HEK293 (cell line): ENCODE results near the gene EFCAB6.

Source experiments
- CTCF ChIA-PET: fragments of 350-600 bp; formaldehyde crosslinking; extraction: SDS; loops from one replicate; lab custom pipeline; 2021; ENCODE audit warnings: antibody characterized with exemption; lab: Yijun Ruan, JAX
- POLR2A ChIA-PET: fragments of 300-600 bp; formaldehyde crosslinking; extraction: SDS; loops from one replicate; lab custom pipeline; 2020; ENCODE audit warnings: antibody characterized with exemption, inconsistent platforms; lab: Yijun Ruan, JAX
- H3K27ac ChIP-seq: fragments of 200-500 bp; sonication (Bioruptor generic); 2 replicates; pipeline ENCODE4 v1.5.1; 2014; ENCODE audit warnings: low read depth, low read length, control low read depth, inconsistent platforms; ENCODE audit errors: extremely low read depth
- H3K36me3 ChIP-seq, 2 experiments: fragments of 200-500 bp in 1 of 2; sonication (Bioruptor generic) in 1 of 2; 1 replicate in 1 of 2; 2 replicates in 1 of 2; pipeline ENCODE4 v1.5.1; 2014 to 2017; ENCODE audit warnings: inconsistent platforms in 2 of 2, low read length in 2 of 2; ENCODE audit not compliant: control insufficient read depth in 2 of 2, insufficient read depth in 1 of 2
- H3K4me1 ChIP-seq: fragments of 200-500 bp; sonication (Bioruptor generic); 2 replicates; pipeline ENCODE4 v1.5.1; 2014; ENCODE audit warnings: mild to moderate bottlenecking, low read length, inconsistent platforms; ENCODE audit not compliant: control insufficient read depth, insufficient read depth
- H3K4me3 ChIP-seq: 2 replicates; pipeline ENCODE4 v1.5.1; 2011; ENCODE audit warnings: low read depth, mild to moderate bottlenecking, control low read depth, low read length, moderate library complexity
- H3K9me3 ChIP-seq: fragments of 200-500 bp; sonication (Bioruptor generic); 2 replicates; pipeline ENCODE4 v1.5.1; 2014; ENCODE audit warnings: low read depth, low read length, inconsistent platforms; ENCODE audit not compliant: control insufficient read depth, insufficient read depth
- CTCF ChIP-seq: fragments of 450-650 bp; formaldehyde crosslinking; IDR thresholded peaks from 2 replicates; pipeline ENCODE4 v1.5.1; 2016; ENCODE audit warnings: missing biosample characterization, missing genetic modification characterization
- KLF1 ChIP-seq: fragments of 450-650 bp; formaldehyde crosslinking; IDR thresholded peaks from 2 replicates; pipeline ENCODE4 v1.5.1; 2016; ENCODE audit warnings: missing biosample characterization, missing genetic modification characterization
- PRDM1 ChIP-seq: fragments of 450-650 bp; formaldehyde crosslinking; IDR thresholded peaks from 2 replicates; pipeline ENCODE4; 2016; ENCODE audit warnings: missing biosample characterization, missing genetic modification characterization
- SCRT1 ChIP-seq: fragments of 450-650 bp; formaldehyde crosslinking; IDR thresholded peaks from 2 replicates; pipeline ENCODE4 v1.5.1; 2016; ENCODE audit warnings: missing biosample characterization, missing genetic modification characterization, borderline replicate concordance
- SETDB1 ChIP-seq: IDR thresholded peaks from one replicate; pipeline ENCODE4 v1.6.1; 2017; ENCODE audit warnings: mild to moderate bottlenecking, low read length, moderate library complexity, mixed read lengths; ENCODE audit not compliant: insufficient read length
- ZBTB10 ChIP-seq: fragments of 450-650 bp; formaldehyde crosslinking; IDR thresholded peaks from 2 replicates; pipeline ENCODE4 v1.5.1; 2016; ENCODE audit warnings: missing biosample characterization, missing genetic modification characterization
- ZFP37 ChIP-seq: fragments of 450-650 bp; formaldehyde crosslinking; IDR thresholded peaks from 2 replicates; pipeline ENCODE4 v1.5.1; 2016; ENCODE audit warnings: missing biosample characterization, missing genetic modification characterization
- ZNF121 ChIP-seq: fragments of 450-650 bp; formaldehyde crosslinking; IDR thresholded peaks from 2 replicates; pipeline ENCODE4 v1.5.1; 2016; ENCODE audit warnings: missing biosample characterization, missing genetic modification characterization
- ZNF132 ChIP-seq: fragments of 450-650 bp; formaldehyde crosslinking; IDR thresholded peaks from 2 replicates; pipeline ENCODE4 v1.5.1; 2017; ENCODE audit warnings: missing biosample characterization, missing genetic modification characterization, borderline replicate concordance
- ZNF311 ChIP-seq: fragments of 450-650 bp; formaldehyde crosslinking; IDR thresholded peaks from 2 replicates; pipeline ENCODE4 v1.5.1; 2017; ENCODE audit warnings: missing biosample characterization, missing genetic modification characterization, borderline replicate concordance
- ZNF521 ChIP-seq: fragments of 450-650 bp; formaldehyde crosslinking; IDR thresholded peaks from 2 replicates; pipeline ENCODE4 v1.5.1; 2017; ENCODE audit warnings: missing biosample characterization, mild to moderate bottlenecking, missing genetic modification characterization
- ZNF626 ChIP-seq: fragments of 450-650 bp; sonication (Bioruptor Pico); formaldehyde crosslinking; IDR thresholded peaks from 2 replicates; pipeline ENCODE4 v1.5.1; 2018; ENCODE audit warnings: missing biosample characterization, missing genetic modification characterization, inconsistent platforms
- ZNF645 ChIP-seq: fragments of 450-650 bp; formaldehyde crosslinking; IDR thresholded peaks from 2 replicates; pipeline ENCODE4; 2016; ENCODE audit warnings: missing biosample characterization, missing genetic modification characterization
- ZNF654 ChIP-seq: fragments of 450-650 bp; formaldehyde crosslinking; IDR thresholded peaks from 2 replicates; pipeline ENCODE4 v1.5.1; 2016; ENCODE audit warnings: low read depth, missing biosample characterization, missing genetic modification characterization
- ZNF660 ChIP-seq: fragments of 450-650 bp; IDR thresholded peaks from 2 replicates; pipeline ENCODE4 v1.5.1; 2018; ENCODE audit warnings: missing biosample characterization, mild to moderate bottlenecking, missing genetic modification characterization
- ZSCAN16 ChIP-seq: fragments of 450-650 bp; formaldehyde crosslinking; IDR thresholded peaks from 2 replicates; pipeline ENCODE4 v1.5.1; 2016; ENCODE audit warnings: missing biosample characterization, missing genetic modification characterization
- TF ChIP-seq, protein P1 (sequence below): fragments of 450-650 bp; formaldehyde crosslinking; IDR thresholded peaks from 2 replicates; pipeline ENCODE4 v1.5.1; 2017; ENCODE audit warnings: missing biosample characterization, missing genetic modification characterization
- TF ChIP-seq, protein P2 (sequence below): fragments of 450-650 bp; formaldehyde crosslinking; IDR thresholded peaks from 2 replicates; pipeline ENCODE4 v1.5.1; 2016; ENCODE audit warnings: missing biosample characterization, missing genetic modification characterization

Gene EFCAB6

GRCh38 chr22:43620197-43620596 is 191.9 kb downstream of the EFCAB6 start:
- H3K4me1 ChIP-seq, result no peaks in the 10 kb centered on the region
- ChIA-PET CTCF (no interaction called here), POLR2A (no interaction called here)
- H3K9me3 ChIP-seq, result no peaks in the 10 kb centered on the region
- no peak overlapping the region for H3K27ac ChIP-seq
- no peak for TF ChIP-seq ZFP37 (tag by site-specific recombination)
- peak; percentile 57 for TF ChIP-seq SETDB1
- no peak for TF ChIP-seq PRDM1
- no peak for TF ChIP-seq ZNF132 (tag by site-specific recombination)
- H3K4me3 ChIP-seq, result no peak overlapping the region
- H3K36me3 ChIP-seq, result no peaks in the 10 kb centered on the region

- TF ChIP-seq SCRT1 (tag by site-specific recombination) (no peak), ZNF626 (tag by site-specific recombination) (no peak), ZNF645 (tag by site-specific recombination) (no peak), ZSCAN16 (tag by site-specific recombination) (no peak), ZNF521 (no peak), CTCF (tag by site-specific recombination) (no peak), ZNF121 (tag by site-specific recombination) (no peak), ZNF654 (no peak), ZNF311 (tag by site-specific recombination) (no peak), ZBTB10 (tag by site-specific recombination) (no peak), KLF1 (tag by site-specific recombination) (no peak)
- TF ChIP-seq, protein P1, sequence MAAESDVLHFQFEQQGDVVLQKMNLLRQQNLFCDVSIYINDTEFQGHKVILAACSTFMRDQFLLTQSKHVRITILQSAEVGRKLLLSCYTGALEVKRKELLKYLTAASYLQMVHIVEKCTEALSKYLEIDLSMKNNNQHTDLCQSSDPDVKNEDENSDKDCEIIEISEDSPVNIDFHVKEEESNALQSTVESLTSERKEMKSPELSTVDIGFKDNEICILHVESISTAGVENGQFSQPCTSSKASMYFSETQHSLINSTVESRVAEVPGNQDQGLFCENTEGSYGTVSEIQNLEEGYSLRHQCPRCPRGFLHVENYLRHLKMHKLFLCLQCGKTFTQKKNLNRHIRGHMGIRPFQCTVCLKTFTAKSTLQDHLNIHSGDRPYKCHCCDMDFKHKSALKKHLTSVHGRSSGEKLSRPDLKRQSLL, result no peak
- TF ChIP-seq, all 188 proteins: peak for 0
- Histone ChIP-seq H3K4me1 (no peaks in the 10 kb centered on the region), H3K27ac (no peak overlapping the region), H3K4me3 (no peak overlapping the region), H3K36me3 (no peaks in the 10 kb centered on the region), H3K9me3 (no peaks in the 10 kb centered on the region)
- CTCF ChIA-PET, result interaction anchor here (0.8 kb wide), 1 partner anchor 438 kb away, joined by 4 read pairs; no protein-coding TSS in a partner anchor
- POLR2A ChIA-PET, result no interaction called here
These were observed 193.6 kb downstream of the EFCAB6 start for GRCh38 chr22:43618517-43618916.

GRCh38 chr22:43616645-43617044 is 195.5 kb downstream of the EFCAB6 start:
- Histone ChIP-seq H3K4me3 (no peak overlapping the region), H3K4me1 (no peaks in the 10 kb centered on the region), H3K27ac (no peak overlapping the region), H3K36me3 (no peaks in the 10 kb centered on the region), H3K9me3 (no peaks in the 10 kb centered on the region)
- ChIA-PET CTCF (no interaction called here), POLR2A (no interaction called here)
- TF ChIP-seq, protein P2, sequence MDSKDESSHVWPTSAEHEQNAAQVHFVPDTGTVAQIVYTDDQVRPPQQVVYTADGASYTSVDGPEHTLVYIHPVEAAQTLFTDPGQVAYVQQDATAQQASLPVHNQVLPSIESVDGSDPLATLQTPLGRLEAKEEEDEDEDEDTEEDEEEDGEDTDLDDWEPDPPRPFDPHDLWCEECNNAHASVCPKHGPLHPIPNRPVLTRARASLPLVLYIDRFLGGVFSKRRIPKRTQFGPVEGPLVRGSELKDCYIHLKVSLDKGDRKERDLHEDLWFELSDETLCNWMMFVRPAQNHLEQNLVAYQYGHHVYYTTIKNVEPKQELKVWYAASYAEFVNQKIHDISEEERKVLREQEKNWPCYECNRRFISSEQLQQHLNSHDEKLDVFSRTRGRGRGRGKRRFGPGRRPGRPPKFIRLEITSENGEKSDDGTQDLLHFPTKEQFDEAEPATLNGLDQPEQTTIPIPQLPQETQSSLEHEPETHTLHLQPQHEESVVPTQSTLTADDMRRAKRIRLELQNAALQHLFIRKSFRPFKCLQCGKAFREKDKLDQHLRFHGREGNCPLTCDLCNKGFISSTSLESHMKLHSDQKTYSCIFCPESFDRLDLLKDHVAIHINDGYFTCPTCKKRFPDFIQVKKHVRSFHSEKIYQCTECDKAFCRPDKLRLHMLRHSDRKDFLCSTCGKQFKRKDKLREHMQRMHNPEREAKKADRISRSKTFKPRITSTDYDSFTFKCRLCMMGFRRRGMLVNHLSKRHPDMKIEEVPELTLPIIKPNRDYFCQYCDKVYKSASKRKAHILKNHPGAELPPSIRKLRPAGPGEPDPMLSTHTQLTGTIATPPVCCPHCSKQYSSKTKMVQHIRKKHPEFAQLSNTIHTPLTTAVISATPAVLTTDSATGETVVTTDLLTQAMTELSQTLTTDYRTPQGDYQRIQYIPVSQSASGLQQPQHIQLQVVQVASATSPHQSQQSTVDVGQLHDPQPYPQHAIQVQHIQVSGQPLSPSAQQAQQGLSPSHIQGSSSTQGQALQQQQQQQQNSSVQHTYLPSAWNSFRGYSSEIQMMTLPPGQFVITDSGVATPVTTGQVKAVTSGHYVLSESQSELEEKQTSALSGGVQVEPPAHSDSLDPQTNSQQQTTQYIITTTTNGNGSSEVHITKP (tag by site-specific recombination), result peak; percentile 52
- no peak for TF ChIP-seq ZNF660 (tag by site-specific recombination)
